K562 (cell line): Measurements from ENCODE around the gene WDR70. TPM values are rescaled to one million over a fixed set of nuclear protein-coding genes. Genes with fewer than 3 reads are reported as not detected.

Source experiments
- ATAC-seq: fragments of 200-7000 bp; cut with Tn5 transposase; 3 replicates; pipeline ENCODE4 v1.9.1; 2020; ENCODE audit warnings: moderate library complexity
- BruUV-seq: library from RNA; stranded (reverse); fragments of 400-500 nt; replicated peaks from 2 replicates; lab custom pipeline; 2021; lab: Mats Ljungman, UMichigan
- CTCF ChIA-PET: fragments of 300-600 bp; formaldehyde crosslinking; extraction: SDS; loops from one replicate; lab custom pipeline; 2021; ENCODE audit warnings: low intra/inter-chr PET ratio; lab: Yijun Ruan, JAX
- POLR2A ChIA-PET: fragments of 300-600, 350-650 bp; sonication (Branson Sonifier 250); formaldehyde crosslinking; extraction: SDS; loops from one replicate; lab custom pipeline; 2021; ENCODE audit warnings: antibody characterized with exemption, inconsistent platforms; lab: Yijun Ruan, JAX
- DNase-seq, 4 experiments: peaks; one replicate each; pipeline versions ENCODE4 v3.0.0 to v3.0.0-alpha.2; 2011 to 2018; ENCODE audit warnings: low spot score in 3 of 4, mixed read lengths in 3 of 4; ENCODE audit errors: extremely low read depth in 1 of 4
- FAIRE-seq: peaks from 2 replicates; lab custom pipeline; 2011; peaks lifted over from hg19 to GRCh38; lab: Jason Lieb, UNC
- H2AFZ ChIP-seq: 2 replicates; pipeline ENCODE4 v1.6.0; 2011; ENCODE audit warnings: low read depth, low read length, control low read depth, inconsistent platforms
- H3K27ac ChIP-seq: fragments of 200-600 bp; 3 replicates; pipeline ENCODE4 v1.8.0; 2011; ENCODE audit warnings: low read depth, mild to moderate bottlenecking, control low read depth, inconsistent platforms, low read length, moderate library complexity, mixed read lengths; ENCODE audit errors: extremely low read depth
- H3K27me3 ChIP-seq, 2 experiments: fragments of 300-600 bp in 1 of 2; 2 replicates in 1 of 2; 3 replicates in 1 of 2; pipeline versions ENCODE4 v1.6.0 to v1.8.0; 2011; ENCODE audit warnings: inconsistent platforms in 2 of 2, low read length in 2 of 2, mild to moderate bottlenecking in 1 of 2, mixed read lengths in 1 of 2, moderate library complexity in 1 of 2; ENCODE audit not compliant: control insufficient read depth in 2 of 2, insufficient read depth in 2 of 2
- H3K36me3 ChIP-seq: fragments of 300-600 bp; 3 replicates; pipeline ENCODE4 v1.8.0; 2011; ENCODE audit warnings: mild to moderate bottlenecking, low read length, inconsistent platforms; ENCODE audit not compliant: control insufficient read depth, insufficient read depth
- H3K4me1 ChIP-seq, 2 experiments: fragments of 200-600 bp in 1 of 2; replicated peaks in 1 of 2; 2 replicates in 1 of 2; 3 replicates in 1 of 2; pipeline versions ENCODE4 v1.5.1 to v1.8.0; 2011; ENCODE audit warnings: inconsistent platforms in 2 of 2, low read length in 2 of 2, mild to moderate bottlenecking in 1 of 2, mixed read lengths in 1 of 2, moderate library complexity in 1 of 2; ENCODE audit not compliant: control insufficient read depth in 2 of 2, insufficient read depth in 2 of 2
- H3K4me2 ChIP-seq: 2 replicates; pipeline ENCODE4 v1.6.1; 2011; ENCODE audit warnings: low read length, control low read depth, inconsistent platforms, mixed read lengths; ENCODE audit not compliant: insufficient read depth
- H3K4me3 ChIP-seq: fragments of 200-600 bp; sonication (generic), shearing (Covaris generic); 2 replicates; pipeline ENCODE4 v1.5.1; 2016; ENCODE audit warnings: control low read depth, inconsistent platforms
- H3K79me2 ChIP-seq: fragments of 200-600 bp; 3 replicates; pipeline ENCODE4 v1.8.0; 2011; ENCODE audit warnings: low read length, inconsistent platforms; ENCODE audit not compliant: control insufficient read depth, insufficient read depth
- H3K9ac ChIP-seq, 2 experiments: 2 replicates each; pipeline versions ENCODE4 v1.6.0 to v1.6.1; 2011; ENCODE audit warnings: low read depth in 2 of 2, low read length in 2 of 2, control low read depth in 1 of 2, inconsistent platforms in 1 of 2, mild to moderate bottlenecking in 1 of 2, mixed read lengths in 1 of 2; ENCODE audit not compliant: insufficient read depth in 1 of 2
- H3K9me1 ChIP-seq: one replicate; pipeline ENCODE4 v1.6.0; 2011; ENCODE audit warnings: inconsistent platforms, mild to moderate bottlenecking, low read length, moderate library complexity; ENCODE audit not compliant: control insufficient read depth, insufficient read depth
- H3K9me3 ChIP-seq: replicated peaks from 2 replicates; pipeline ENCODE4 v1.5.1; 2011; ENCODE audit warnings: low read depth, low read length, inconsistent platforms; ENCODE audit not compliant: control insufficient read depth, insufficient read depth
- H4K20me1 ChIP-seq: replicated peaks from 2 replicates; pipeline ENCODE4 v1.6.1; 2011; ENCODE audit warnings: low read length, inconsistent platforms, mixed read lengths; ENCODE audit not compliant: control insufficient read depth, insufficient read depth
- ATF3 ChIP-seq, 2 experiments: fragments of 450-650 bp in 1 of 2; sonication (generic) in 1 of 2; formaldehyde crosslinking in 1 of 2; IDR thresholded peaks in 1 of 2; conservative IDR thresholded peaks in 1 of 2; 2 replicates each; pipeline versions ENCODE4 v1.6.1 to v1.8.1; 2016 to 2023; ENCODE audit warnings: mild to moderate bottlenecking in 2 of 2, moderate library complexity in 2 of 2, inconsistent platforms in 1 of 2, missing genetic modification reagents in 1 of 2
- HDAC6 ChIP-seq: IDR thresholded peaks from 2 replicates; pipeline ENCODE4 v1.6.1; 2012; ENCODE audit warnings: low read depth, mild to moderate bottlenecking, control low read depth, inconsistent platforms, low read length, moderate library complexity
- POU5F1 ChIP-seq: fragments of 150-350 bp; IDR thresholded peaks from 2 replicates; pipeline ENCODE4 v1.6.1; 2014; ENCODE audit warnings: borderline replicate concordance, low read length, low read depth, mild to moderate bottlenecking; ENCODE audit not compliant: partially characterized antibody
- TFE3 ChIP-seq: fragments of 450-650 bp; formaldehyde crosslinking; IDR thresholded peaks from 2 replicates; pipeline ENCODE4 v1.4.0; 2020; ENCODE audit warnings: mild to moderate bottlenecking, mixed read lengths
- TOE1 ChIP-seq, 2 experiments: fragments of 450-650 bp in 1 of 2; sonication (generic) in 1 of 2; formaldehyde crosslinking in 1 of 2; IDR thresholded peaks; 2 replicates each; pipeline versions ENCODE4 v1.7.1 to v1.8.0; 2016 to 2022; ENCODE audit warnings: borderline replicate concordance in 2 of 2, mild to moderate bottlenecking in 2 of 2, antibody characterized with exemption in 1 of 2, inconsistent platforms in 1 of 2, low read depth in 1 of 2, missing genetic modification reagents in 1 of 2, moderate library complexity in 1 of 2
- YY1 ChIP-seq, 3 experiments: IDR thresholded peaks; 2 replicates each; pipeline ENCODE4 v1.6.1; 2011; ENCODE audit warnings: low read length in 2 of 3, mild to moderate bottlenecking in 2 of 3, moderate library complexity in 2 of 3, borderline replicate concordance in 1 of 3, control low read depth in 1 of 3, low read depth in 1 of 3; ENCODE audit not compliant: insufficient read depth in 3 of 3, insufficient replicate concordance in 2 of 3, control insufficient read depth in 1 of 3, insufficient read length in 1 of 3; ENCODE audit errors: extremely low read depth in 1 of 3
- ZNF133 ChIP-seq: fragments of 250-450 bp; sonication (Bioruptor Pico); IDR thresholded peaks from 2 replicates; pipeline ENCODE4 v1.4.0; 2020; ENCODE audit warnings: mild to moderate bottlenecking
- whole genome bisulfite sequencing: fragments of 100-300 bp; shearing (Covaris generic); methylation state at CpG from one replicate; pipeline ENCODE4 v1.1.6; 2016; ENCODE audit warnings: low coverage, mixed read lengths; ENCODE audit not compliant: insufficient coverage; ENCODE audit errors: missing lambda C conversion rate; 5-methylcytosine and 5-hydroxymethylcytosine counted together
- in situ Hi-C: fragments of 300-500 bp; cut with MboI; formaldehyde crosslinking; loops from 4 replicates; pipeline ENCODE4 v1.15.0; 2018; ENCODE audit warnings: inconsistent platforms, mixed read lengths
- intact Hi-C: fragments of 100-400 bp; cut with micrococcal nuclease; formaldehyde crosslinking; loops from 2 replicates; pipeline ENCODE4 v1.14.2; 2022
- polyA plus RNA-seq, 8 experiments: library from polyadenylated mRNA; depleted of rRNA in 4 of 8; stranded (reverse) in 5 of 8; unstranded in 3 of 8; fragments of >200 nt; fragmentation: Nextera tagmentation in 2 of 8; fragmentation: Illumina TruSeq in 1 of 8; extraction: Ambion mirVana in 2 of 8; extraction: Trizol in 1 of 8; gene quantifications; 2 replicates each; pipeline versions ENCODE4 v1.2.1 to v1.2.3, GENCODE V29; 2011 to 2014; ENCODE audit warnings: inconsistent platforms in 1 of 8, missing spikeins in 1 of 8
- total RNA-seq, 7 experiments: library from RNA; depleted of rRNA in 6 of 7; stranded (reverse); fragments of >200 nt in 6 of 7; fragmentation: Illumina TruSeq in 2 of 7; extraction: Trizol in 2 of 7; gene quantifications; 2 replicates each; pipeline versions ENCODE4 v1.2.1 to v1.2.3, GENCODE V29; 2011 to 2021; ENCODE audit warnings: low replicate concordance in 1 of 7

The WDR70 gene
- total and polyA plus RNA-seq, 9 of the 15 experiments (the other 6 are each of a cell fraction or from before 2014, with no cell fraction given) = 16.8 to 46.6 (median 38.8) TPM

GRCh38 chr5:37391591-37391990, 12.5 kb downstream of the WDR70 start (continued):
- TF ChIP-seq TOE1 (IDR thresholded peaks at IDR 0.05; ENCODE audit: borderline replicate concordance) (peak; percentile 43; the same call in 1 of the 2 replicates), TOE1 (CRISPR knock-in tag; IDR thresholded peaks at IDR 0.05; ENCODE audit: borderline replicate concordance, low read depth) (no peak), TFE3 (CRISPR knock-in tag) (peak; percentile 91)

- Histone ChIP-seq H2AFZ (no peak overlapping the region), H3K9me3 (no peaks in the 10 kb centered on the region), H3K9me1 (no peaks in the 10 kb centered on the region)
- no peak for FAIRE-seq
- BruUV-seq = no TSS peak
- no peak for TF ChIP-seq ZNF133
- TF ChIP-seq ATF3 (IDR thresholded peaks at IDR 0.05) = no peak
- no peak for TF ChIP-seq ATF3 (CRISPR knock-in tag; conservative IDR thresholded peaks at IDR 0.05)
- no peak for TF ChIP-seq YY1 (IDR thresholded peaks at IDR 0.05; ENCODE audit: borderline replicate concordance in 1 of 3, control insufficient read depth in 1 of 3, extremely low read depth in 1 of 3, insufficient read depth in 3 of 3, insufficient read length in 1 of 3, insufficient replicate concordance in 2 of 3, low read depth in 1 of 3, low read length in 2 of 3)
- TF ChIP-seq HDAC6 = no peak
- no peak for TF ChIP-seq POU5F1
- TF ChIP-seq, all 486 proteins: peak for 0
- CTCF ChIA-PET = no interaction called here
- in situ Hi-C loops (no loop called here), intact Hi-C loops (no loop called here)
- no peak overlapping the region for H3K4me3 ChIP-seq
- no peaks in the 10 kb centered on the region for H3K27me3 ChIP-seq
- H3K4me1 ChIP-seq = no peaks in the 10 kb centered on the region
- no peak overlapping the region for H3K4me2 ChIP-seq
- POLR2A ChIA-PET = no interaction called here
- no peak for DNase-seq
- no peaks in the 10 kb centered on the region for H3K79me2 ChIP-seq
- H4K20me1 ChIP-seq = no peaks in the 10 kb centered on the region
- H3K36me3 ChIP-seq = peaks cover 59% of the 10 kb centered on the region; the same call in 2 of the 3 replicates
- ATAC-seq = no peak
- no peak overlapping the region for H3K9ac ChIP-seq
- H3K27ac ChIP-seq = no peak overlapping the region
- 87% methylated on average over 5 of the region's 5 CpGs for WGBS
Measured at GRCh38 chr5:37396352-37396751, 17.2 kb downstream of the WDR70 start.
